Measurements from ENCODE around the gene COL26A1.
"Not testable (repeated sequence)": the region's sequence is repeated elsewhere in the genome, so short reads cannot be mapped to it uniquely, and the experiment has no call there.

COL26A1 gene

GRCh38 chr7:101505510-101505909 lies 142.8 kb downstream of the COL26A1 start:
- not testable (repeated sequence) for DNase-seq

DNA sequence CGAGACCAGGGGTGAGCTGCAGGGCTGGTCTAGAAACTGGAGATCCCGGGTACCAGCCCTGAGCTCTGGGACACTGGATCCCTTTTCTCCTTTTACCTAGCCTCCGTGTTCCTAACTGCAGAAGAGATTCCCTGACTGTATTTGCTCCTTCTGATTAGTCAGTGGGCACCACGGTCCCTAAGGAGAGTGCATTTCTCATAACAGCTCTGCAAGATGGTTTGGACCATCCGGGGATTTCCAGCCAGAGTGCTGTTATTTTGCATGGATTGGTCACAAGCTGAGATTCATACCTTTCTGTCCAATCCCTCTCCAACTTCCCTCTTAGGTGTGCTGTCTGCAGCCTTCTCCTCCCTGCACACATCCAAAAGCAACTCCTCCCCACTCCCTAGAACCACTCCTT lies 143.9 kb downstream of the COL26A1 start:
- no peak for DNase-seq

DNA sequence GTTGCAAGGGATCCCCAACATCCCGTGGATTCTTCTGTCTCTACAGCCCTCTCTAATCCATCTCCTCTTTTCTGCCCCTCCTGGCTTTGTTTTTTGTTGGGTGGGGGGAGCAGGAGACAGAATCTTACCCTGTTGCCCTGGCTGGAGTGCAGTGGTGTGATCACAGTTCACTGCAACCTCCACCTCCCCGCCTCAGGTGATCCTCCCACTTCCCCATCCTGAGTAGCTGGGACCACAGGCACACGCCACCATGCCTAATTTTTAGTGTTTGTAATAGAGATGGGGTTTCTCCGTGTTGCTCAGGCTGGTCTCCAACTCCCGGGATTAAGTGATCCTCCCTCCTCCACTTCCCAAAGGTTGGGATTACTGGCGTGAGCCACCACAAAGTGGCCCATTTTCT lies 144.7 kb downstream of the COL26A1 start:
- no peak for DNase-seq

- peak; percentile 74 for DNase-seq
Observed at GRCh38 chr7:101507791-101508252, 145.1 kb downstream of the COL26A1 start.

DNA sequence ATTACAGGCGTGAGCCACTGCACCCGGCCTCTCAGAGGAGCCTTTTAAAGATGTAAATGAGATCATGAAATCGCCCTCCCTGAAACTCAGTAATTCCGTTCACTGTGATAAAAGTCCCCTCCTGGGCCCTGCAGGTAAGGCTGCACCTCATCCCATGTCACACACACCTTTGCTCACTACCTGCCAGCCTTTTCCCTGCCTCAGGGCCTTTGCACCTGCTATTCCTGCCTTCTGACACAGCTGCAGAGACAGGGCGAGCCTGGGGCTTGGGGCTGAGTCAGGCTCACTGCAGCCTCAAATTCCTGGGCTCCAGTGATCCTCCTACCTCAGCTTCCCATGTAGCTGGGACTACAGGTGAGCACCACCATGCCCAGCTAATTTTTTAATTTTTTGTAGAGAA lies 147.6 kb downstream of the COL26A1 start:
- no peak for DNase-seq

GRCh38 chr7:101511965-101512364 lies 149.3 kb downstream of the COL26A1 start:
- no peak for DNase-seq

DNA sequence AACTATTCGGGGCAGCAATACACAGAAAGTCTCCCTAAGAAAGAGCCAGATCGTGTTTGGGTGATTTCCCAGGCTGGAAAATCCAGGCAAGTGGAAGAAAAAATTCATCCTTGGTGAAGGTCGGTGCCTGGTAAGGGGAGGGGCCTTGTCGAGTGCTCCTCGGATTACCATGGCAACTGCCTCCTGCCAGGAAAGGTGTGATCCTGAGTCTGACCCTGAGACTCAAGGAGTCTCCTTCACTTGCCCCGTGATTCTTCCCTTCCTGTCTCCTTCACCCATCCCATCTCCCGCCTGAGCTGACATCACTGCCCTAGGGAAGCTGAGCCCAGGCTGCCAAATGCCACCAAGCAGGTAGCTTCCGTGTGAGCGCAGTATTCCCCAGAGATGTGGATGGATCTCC lies 154.2 kb downstream of the COL26A1 start:
- no peak for DNase-seq

GRCh38 chr7:101517304-101517703 lies 154.6 kb downstream of the COL26A1 start:
- no peak for DNase-seq

DNA sequence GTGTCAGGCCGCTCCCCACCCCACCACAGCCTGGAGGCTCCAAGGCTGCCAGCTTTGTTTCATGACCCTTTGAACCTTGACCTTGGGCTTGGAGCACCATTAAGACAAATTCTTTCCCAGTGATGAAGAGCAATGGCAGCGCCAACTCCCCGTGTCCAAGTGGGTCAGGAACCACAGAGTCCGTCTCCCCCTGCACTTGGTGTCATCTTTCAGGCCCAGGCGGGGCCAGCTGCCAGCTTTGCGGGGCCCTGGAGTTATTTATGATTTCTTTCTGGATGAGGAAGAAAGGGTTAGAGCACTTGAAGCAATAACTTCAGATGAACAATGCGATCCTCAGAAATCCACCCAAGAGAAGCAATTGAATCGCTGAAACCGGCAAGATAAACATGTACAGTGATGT lies 155.7 kb downstream of the COL26A1 start:
- no peak for DNase-seq

DNA sequence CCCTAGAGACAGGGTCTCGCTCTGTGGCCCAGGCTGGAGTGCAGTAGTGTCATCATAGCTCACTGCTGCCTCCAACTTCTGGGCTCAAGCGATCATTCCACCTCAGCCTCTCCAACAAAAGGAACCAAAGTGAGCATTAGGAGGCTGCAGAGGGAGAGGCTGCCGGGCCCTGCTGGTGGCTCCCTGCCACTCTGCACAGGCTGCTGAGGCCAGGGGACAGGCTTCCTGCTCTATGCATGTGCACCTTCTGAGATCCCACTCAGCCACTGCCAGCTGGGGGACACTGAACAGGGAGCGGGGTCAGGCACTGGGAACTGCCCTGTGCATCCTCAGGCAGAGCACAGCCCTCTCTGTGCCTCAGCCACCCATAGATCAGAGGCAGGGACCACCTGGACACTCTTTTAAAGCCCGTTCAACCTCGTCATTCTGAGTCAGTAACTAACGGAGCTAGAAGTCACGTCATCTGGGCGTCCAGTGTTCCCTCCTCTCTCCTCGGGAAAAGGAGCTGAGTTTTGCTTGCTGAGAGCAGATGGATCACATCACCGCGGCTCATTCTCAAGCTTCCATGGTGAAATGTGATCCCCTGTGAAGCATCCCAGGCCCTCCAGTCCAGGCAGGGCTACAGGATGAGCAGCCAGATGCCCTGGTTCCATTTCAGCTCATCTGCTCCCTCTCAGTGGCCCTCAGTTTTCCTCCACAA lies 156.8 kb downstream of the COL26A1 start:
- no peak for DNase-seq

DNA sequence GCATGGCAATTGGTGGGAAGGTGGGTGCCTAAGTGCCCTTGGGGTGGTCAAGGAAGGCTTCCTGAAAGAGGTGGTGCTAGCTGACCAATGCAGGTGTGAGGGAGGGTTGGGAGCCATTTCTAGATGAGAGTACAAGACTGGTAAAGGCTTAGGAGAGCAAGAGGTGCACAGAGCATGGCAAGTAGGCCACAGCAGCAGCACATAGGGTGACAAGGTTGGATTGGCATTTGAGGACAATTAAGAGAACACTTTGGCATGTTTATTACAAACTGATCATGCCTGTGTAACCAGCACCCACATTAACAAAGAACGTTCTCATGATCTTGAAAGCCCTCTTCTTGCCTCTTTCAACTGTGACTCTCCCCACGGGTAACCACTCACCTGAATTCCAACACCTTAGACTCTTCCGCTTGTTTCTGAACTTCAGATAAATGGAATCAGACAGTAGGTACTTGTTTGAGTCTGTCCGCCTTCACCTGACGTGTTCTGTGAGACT lies 158.8 kb downstream of the COL26A1 start:
- DNase-seq: no peak

DNA sequence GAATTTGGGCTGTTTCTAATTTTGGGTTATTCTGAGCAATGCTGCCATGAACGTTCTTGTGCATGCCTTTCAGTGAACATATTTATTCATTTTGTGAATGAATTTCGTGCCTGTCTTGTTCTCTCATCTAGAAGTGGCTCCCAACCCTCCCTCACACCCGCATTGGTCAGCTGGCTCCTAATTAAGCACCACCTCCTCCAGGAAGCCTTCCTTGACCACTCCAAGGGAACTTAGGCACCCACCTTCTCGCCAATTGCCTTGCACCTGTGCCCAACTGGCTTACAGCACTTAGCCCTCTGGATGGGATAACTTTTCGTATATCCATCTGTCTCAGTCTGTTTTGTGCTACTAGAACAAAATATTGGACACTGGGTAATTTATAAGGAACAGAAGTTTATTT lies 159.3 kb downstream of the COL26A1 start:
- no peak for DNase-seq

- no peak for DNase-seq
Observed at GRCh38 chr7:101527844-101528667, 165.4 kb downstream of the COL26A1 start.

- no peak for DNase-seq
Observed at GRCh38 chr7:101529560-101529959, 166.9 kb downstream of the COL26A1 start.

DNA sequence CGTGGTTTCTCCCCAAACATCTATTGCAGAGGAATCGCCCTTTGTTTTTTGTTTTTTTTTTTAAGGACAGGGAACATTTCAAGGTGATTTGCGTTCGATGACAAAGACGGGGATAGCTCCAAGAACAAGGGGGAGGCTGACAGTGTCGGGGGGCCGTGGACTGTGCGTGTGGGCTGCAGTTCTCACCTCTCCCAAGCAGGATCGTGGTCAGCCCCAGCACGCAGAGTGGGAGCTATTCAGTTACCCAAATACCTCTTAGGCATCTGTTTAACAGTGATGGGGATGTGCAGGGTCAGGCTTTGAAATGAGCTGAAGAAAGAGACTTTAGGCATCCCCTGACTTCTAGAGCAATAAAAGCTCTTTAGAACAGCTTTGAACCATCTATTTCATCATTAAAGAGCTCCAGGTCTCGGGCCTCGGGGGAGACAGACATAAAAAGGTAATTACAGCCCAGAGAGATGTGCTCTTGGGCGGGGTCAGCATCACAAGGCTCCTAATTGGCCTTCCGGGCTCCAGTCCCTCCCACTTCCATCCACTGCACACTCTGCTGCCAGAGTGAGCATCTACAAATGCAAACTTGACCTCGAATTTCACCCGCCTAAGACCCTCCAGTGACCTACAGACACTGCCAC lies 169.2 kb downstream of the COL26A1 start:
- DNase-seq: no peak

- no peak for DNase-seq
Observed at GRCh38 chr7:101532400-101533102, 169.9 kb downstream of the COL26A1 start.

- no peak for DNase-seq
Observed at GRCh38 chr7:101533103-101533465, 170.4 kb downstream of the COL26A1 start.

DNA sequence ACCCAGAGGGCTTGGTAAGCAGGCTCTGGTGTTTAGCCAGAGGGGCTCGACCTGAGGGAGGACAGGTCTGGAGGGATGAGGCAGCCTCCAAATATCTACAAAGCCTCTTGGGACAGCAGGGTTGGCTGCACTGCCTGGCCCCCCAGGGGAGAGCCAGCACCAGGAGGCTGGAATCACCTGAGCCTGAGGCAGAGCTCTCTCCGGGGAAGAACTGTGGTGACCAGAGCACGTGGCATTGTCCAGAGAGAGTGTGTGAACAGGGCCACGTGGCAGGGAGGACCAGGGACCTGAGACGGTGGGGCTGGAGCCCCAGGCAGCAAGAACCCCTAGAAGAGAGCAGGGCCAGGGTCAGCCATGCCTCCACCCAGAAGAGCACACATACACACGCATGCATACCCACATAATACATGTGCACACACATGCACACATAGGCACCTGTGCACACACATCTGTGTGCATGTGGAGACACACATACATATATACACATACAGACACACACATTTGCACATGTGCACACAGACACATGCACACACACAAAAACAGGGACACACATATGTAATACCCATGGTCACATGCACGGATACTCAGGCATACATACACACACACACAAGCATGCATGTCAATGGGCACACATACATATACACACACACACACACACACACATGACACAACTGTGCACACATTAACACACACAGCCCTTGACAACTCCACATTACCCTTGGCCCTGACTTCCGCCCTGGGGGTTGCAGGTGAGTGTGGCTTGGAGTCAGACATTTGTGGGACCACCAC lies 171.5 kb downstream of the COL26A1 start:
- no peak for DNase-seq

- no peak for DNase-seq
Observed at GRCh38 chr7:101534873-101535272, 172.2 kb downstream of the COL26A1 start.

GRCh38 chr7:101535351-101535751 lies 172.7 kb downstream of the COL26A1 start:
- peak; percentile 9 for DNase-seq

GRCh38 chr7:101536232-101536631 lies 173.6 kb downstream of the COL26A1 start:
- no peak for DNase-seq

- DNase-seq: no peak
Observed at GRCh38 chr7:101536668-101537067, 174.0 kb downstream of the COL26A1 start.
